ENCODE measurements around the gene TPCN1. TPM values are rescaled to one million over a fixed set of nuclear protein-coding genes. Genes with fewer than 3 reads are reported as not detected.

The TPCN1 gene
- total RNA-seq, 2 donors from 2014 or later = 18.9 to 30.8 TPM

DNA sequence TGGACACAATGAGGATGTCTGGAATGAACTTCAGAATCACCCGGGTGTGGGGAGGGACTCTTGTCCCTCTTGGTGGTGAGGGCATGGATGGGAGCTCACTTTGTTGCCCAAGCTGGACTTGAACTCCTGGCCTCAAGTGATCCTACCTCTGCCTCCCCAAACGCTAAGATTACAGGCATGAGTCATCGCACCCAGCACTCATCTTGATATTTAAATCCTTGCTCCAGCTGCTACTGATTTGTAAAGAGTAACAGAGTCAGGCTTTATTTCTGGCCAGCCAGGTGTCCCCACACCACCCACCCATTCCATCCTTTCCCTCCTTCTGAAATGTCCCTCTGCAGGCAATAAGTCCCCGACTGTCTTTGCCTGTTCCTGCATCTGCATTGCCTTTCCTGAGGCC, 40.9 kb upstream of the TPCN1 start:
- H3K4me3 ChIP-seq (ENCODE audit: low read length) = no peak overlapping the region
- no peaks in the 10 kb centered on the region for H3K27me3 Mint-ChIP-seq (ENCODE audit: insufficient read depth)
- H3K9me3 ChIP-seq (ENCODE audit: control insufficient read depth, low read length) = no peaks in the 10 kb centered on the region
- no peaks in the 10 kb centered on the region for H3K4me1 Mint-ChIP-seq
- DNase-seq = no peak
- H3K27ac Mint-ChIP-seq = no peak overlapping the region
- H3K36me3 Mint-ChIP-seq (ENCODE audit: low read depth) = peaks cover 60% of the 10 kb centered on the region
- TF ChIP-seq, protein P1, sequence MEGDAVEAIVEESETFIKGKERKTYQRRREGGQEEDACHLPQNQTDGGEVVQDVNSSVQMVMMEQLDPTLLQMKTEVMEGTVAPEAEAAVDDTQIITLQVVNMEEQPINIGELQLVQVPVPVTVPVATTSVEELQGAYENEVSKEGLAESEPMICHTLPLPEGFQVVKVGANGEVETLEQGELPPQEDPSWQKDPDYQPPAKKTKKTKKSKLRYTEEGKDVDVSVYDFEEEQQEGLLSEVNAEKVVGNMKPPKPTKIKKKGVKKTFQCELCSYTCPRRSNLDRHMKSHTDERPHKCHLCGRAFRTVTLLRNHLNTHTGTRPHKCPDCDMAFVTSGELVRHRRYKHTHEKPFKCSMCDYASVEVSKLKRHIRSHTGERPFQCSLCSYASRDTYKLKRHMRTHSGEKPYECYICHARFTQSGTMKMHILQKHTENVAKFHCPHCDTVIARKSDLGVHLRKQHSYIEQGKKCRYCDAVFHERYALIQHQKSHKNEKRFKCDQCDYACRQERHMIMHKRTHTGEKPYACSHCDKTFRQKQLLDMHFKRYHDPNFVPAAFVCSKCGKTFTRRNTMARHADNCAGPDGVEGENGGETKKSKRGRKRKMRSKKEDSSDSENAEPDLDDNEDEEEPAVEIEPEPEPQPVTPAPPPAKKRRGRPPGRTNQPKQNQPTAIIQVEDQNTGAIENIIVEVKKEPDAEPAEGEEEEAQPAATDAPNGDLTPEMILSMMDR (conservative IDR thresholded peaks at IDR 0.05) = no peak
- WGBS, 2 experiments (ENCODE audit: insufficient coverage in 1 of 2, insufficient read length in 1 of 2) = 91 to 93% methylated on average over 4 of the region's 4 CpGs
- no peak overlapping the region for H3K9ac ChIP-seq (ENCODE audit: extremely low read depth, low read length, poor library complexity, severe bottlenecking)
- H3K27me3 ChIP-seq (ENCODE audit: control insufficient read depth, insufficient read depth, low read length, poor library complexity, severe bottlenecking) = no peaks in the 10 kb centered on the region
- no peak overlapping the region for H3K27ac ChIP-seq (ENCODE audit: low read depth, low read length)
- no peak overlapping the region for H3K4me3 Mint-ChIP-seq
- peaks cover 61% of the 10 kb centered on the region for H3K36me3 ChIP-seq (ENCODE audit: control insufficient read depth, insufficient read depth, low read length)
- no peaks in the 10 kb centered on the region for H3K9me3 Mint-ChIP-seq
- H3K4me1 ChIP-seq (ENCODE audit: control insufficient read depth, insufficient read depth, low read length) = no peaks in the 10 kb centered on the region

DNA sequence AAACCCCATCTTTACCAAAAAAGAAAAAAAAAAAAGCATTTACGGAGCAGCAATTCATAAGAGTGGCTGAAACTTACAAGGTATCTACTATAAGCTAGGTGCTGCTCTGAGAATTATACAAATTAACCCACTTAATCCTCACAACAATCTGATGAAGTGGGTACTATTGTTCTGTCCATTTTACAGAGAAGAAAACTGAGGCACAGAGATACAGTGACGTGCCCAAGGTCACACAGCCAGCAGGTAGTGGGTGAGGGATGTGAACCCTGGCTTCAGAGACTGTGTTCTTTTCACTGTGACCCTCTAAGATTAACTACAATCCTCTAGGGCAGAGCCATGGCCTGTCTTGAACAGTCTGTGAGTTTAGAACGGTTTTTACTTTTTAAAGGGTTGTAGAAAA, 39.3 kb upstream of the TPCN1 start:
- TF ChIP-seq, protein P1 (conservative IDR thresholded peaks at IDR 0.05) = no peak
- DNase-seq = no peak
- Histone ChIP-seq H3K9me3 (ENCODE audit: control insufficient read depth, low read length) (no peaks in the 10 kb centered on the region), H3K4me3 (ENCODE audit: low read length) (no peak overlapping the region), H3K27me3 (ENCODE audit: control insufficient read depth, insufficient read depth, low read length, poor library complexity, severe bottlenecking) (no peaks in the 10 kb centered on the region), H3K27ac (ENCODE audit: low read depth, low read length) (no peak overlapping the region), H3K4me1 (ENCODE audit: control insufficient read depth, insufficient read depth, low read length) (peaks cover 4% of the 10 kb centered on the region), H3K36me3 (ENCODE audit: control insufficient read depth, insufficient read depth, low read length) (peaks cover 58% of the 10 kb centered on the region), H3K9ac (ENCODE audit: extremely low read depth, low read length, poor library complexity, severe bottlenecking) (no peak overlapping the region)
- peaks cover 51% of the 10 kb centered on the region for H3K36me3 Mint-ChIP-seq (ENCODE audit: low read depth)
- H3K4me1 Mint-ChIP-seq = peaks cover 10% of the 10 kb centered on the region
- 96 to 100% methylated on average over 2 of the region's 3 CpGs for whole genome bisulfite sequencing, 2 experiments (ENCODE audit: insufficient coverage in 1 of 2, insufficient read length in 1 of 2)
- H3K4me3 Mint-ChIP-seq = no peak overlapping the region
- no peaks in the 10 kb centered on the region for H3K9me3 Mint-ChIP-seq
- H3K27ac Mint-ChIP-seq = no peak overlapping the region
- H3K27me3 Mint-ChIP-seq (ENCODE audit: insufficient read depth) = no peaks in the 10 kb centered on the region

DNA sequence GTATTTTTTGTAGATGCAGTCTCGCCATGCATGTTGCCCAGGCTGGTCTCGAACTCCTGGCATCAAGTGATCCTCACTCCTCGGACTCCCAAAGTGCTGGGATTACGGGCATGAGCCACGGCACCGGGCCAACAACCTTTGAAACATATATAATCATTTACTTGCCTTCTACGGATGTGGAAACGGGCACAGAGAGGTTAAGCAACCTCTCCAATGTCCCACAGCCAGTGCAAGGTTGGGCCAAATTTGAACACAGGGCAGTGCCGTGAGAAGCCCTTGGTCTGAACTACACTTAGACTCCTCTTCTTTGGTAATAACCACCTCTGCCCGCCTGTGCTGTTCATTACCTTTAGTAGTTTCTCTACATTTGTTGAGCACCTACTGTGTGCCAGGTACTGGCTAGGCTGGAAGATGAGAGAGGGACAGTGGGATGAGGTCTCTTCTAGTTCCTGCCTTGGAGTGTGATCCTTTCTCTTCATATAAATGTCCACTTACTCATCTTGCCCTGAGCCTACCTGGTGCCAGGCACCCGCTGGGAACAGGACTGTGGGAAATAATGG, 38.2 kb upstream of the TPCN1 start:
- WGBS, 2 experiments (ENCODE audit: insufficient coverage in 1 of 2, insufficient read length in 1 of 2) = 93 to 97% methylated on average over 6 to 11 of the region's 11 CpGs
- no peaks in the 10 kb centered on the region for H3K9me3 Mint-ChIP-seq

More for the DNA sequence above, 38.2 kb upstream of the TPCN1 start:
- no peak for DNase-seq
- Histone ChIP-seq H3K27ac (ENCODE audit: low read depth, low read length) (no peak overlapping the region), H3K36me3 (ENCODE audit: control insufficient read depth, insufficient read depth, low read length) (peaks cover 54% of the 10 kb centered on the region), H3K9ac (ENCODE audit: extremely low read depth, low read length, poor library complexity, severe bottlenecking) (no peak overlapping the region), H3K4me1 (ENCODE audit: control insufficient read depth, insufficient read depth, low read length) (peaks cover 4% of the 10 kb centered on the region), H3K9me3 (ENCODE audit: control insufficient read depth, low read length) (no peaks in the 10 kb centered on the region), H3K4me3 (ENCODE audit: low read length) (no peak overlapping the region), H3K27me3 (ENCODE audit: control insufficient read depth, insufficient read depth, low read length, poor library complexity, severe bottlenecking) (no peaks in the 10 kb centered on the region)
- Mint-ChIP-seq H3K27me3 (ENCODE audit: insufficient read depth) (no peaks in the 10 kb centered on the region), H3K4me3 (no peak overlapping the region), H3K27ac (no peak overlapping the region), H3K36me3 (ENCODE audit: low read depth) (peaks cover 47% of the 10 kb centered on the region), H3K4me1 (peaks cover 11% of the 10 kb centered on the region)
- TF ChIP-seq, protein P1 (conservative IDR thresholded peaks at IDR 0.05) = no peak

Data from endodermal cell (in vitro differentiated cells).